ENCODE data around the gene KRTAP29-1. TPM values are rescaled to one million over a fixed set of nuclear protein-coding genes. Genes with fewer than 3 reads are reported as not detected.
"Not testable (repeated sequence)": the region's sequence is repeated elsewhere in the genome, so short reads cannot be mapped to it uniquely, and the experiment has no call there.

Gene KRTAP29-1
- polyA plus RNA-seq: not detected

GRCh38 chr17:41301916-41302901, at the start of gene KRTAP29-1:
TSS of gene KRTAP29-1 (minus strand) at chr17:41302851. CDS start at chr17:41302851, 0 bp downstream.
- DNase-seq: no peak
- Mint-ChIP-seq H3K9me3 (peaks cover 0 to 3% (median 0%) of the 10 kb centered on the region in 6 donors), H3K4me1 (peaks cover 8 to 9% of the 10 kb centered on the region in 2 donors), H3K36me3 (no peaks in the 10 kb centered on the region), H3K27me3 (ENCODE audit: low read depth in 3 of 3) (peaks cover 4 to 7% (median 4%) of the 10 kb centered on the region in 3 donors), H3K27ac (peak within 1 kb of the TSS in 2 of 6 donors; percentile 25 to 55), H3K4me3 (no peak within 1 kb of the TSS)

GRCh38 chr17:41351177-41351576, 48.5 kb upstream of the KRTAP29-1 start:
- Mint-ChIP-seq H3K4me3 (no peak overlapping the region), H3K9me3 (peaks cover 0 to 4% (median 0%) of the 10 kb centered on the region in 6 donors), H3K27me3 (ENCODE audit: low read depth in 3 of 3) (peaks cover 5 to 11% (median 7%) of the 10 kb centered on the region in 3 donors), H3K27ac (no peak overlapping the region), H3K36me3 (no peaks in the 10 kb centered on the region), H3K4me1 (no peaks in the 10 kb centered on the region)
- DNase-seq: no peak

GRCh38 chr17:41350381-41350878, 47.8 kb upstream of the KRTAP29-1 start, which contains the start of gene KRT33A:
TSS of gene KRT33A (minus strand) at chr17:41350828. CDS start at chr17:41350767, 61 bp downstream.
- not testable (repeated sequence) for H3K36me3 Mint-ChIP-seq; H3K27me3 Mint-ChIP-seq (ENCODE audit: low read depth in 3 of 3); DNase-seq; H3K4me3 Mint-ChIP-seq; H3K9me3 Mint-ChIP-seq; H3K27ac Mint-ChIP-seq; H3K4me1 Mint-ChIP-seq

GRCh38 chr17:41347869-41348760, 45.5 kb upstream of the KRTAP29-1 start:
- H3K36me3 Mint-ChIP-seq: peaks cover 0 to 5% (median 3%) of the 10 kb centered on the region in 3 donors
- no peaks in the 10 kb centered on the region for H3K4me1 Mint-ChIP-seq
- peaks cover 2 to 6% (median 3%) of the 10 kb centered on the region in 6 donors for H3K9me3 Mint-ChIP-seq
- peaks cover 6 to 8% (median 6%) of the 10 kb centered on the region in 3 donors for H3K27me3 Mint-ChIP-seq (ENCODE audit: low read depth in 3 of 3)
- H3K27ac Mint-ChIP-seq: no peak overlapping the region
- no peak overlapping the region for H3K4me3 Mint-ChIP-seq
- no peak for DNase-seq

DNA sequence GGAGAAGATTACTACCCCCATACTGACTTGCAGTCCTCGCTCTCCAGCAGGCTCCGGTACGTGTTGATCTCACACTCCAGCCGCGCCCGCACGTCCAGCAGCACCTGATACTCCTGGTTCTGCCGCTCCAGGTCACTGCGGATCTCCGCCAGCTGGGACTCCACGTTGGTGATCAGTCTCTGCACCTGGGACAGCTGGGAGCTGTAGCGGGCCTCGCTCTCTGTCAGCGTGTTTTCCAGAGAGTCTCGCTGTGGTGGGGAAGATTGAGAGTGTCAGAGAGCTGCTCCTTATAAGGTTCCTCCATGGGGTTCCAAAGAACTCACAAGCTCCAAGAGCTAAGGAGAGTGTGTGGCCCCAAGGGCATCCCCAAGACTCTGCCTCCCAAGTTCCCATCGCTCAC, 43.8 kb upstream of the KRTAP29-1 start:
- not testable (repeated sequence) for H3K4me1 Mint-ChIP-seq; H3K27ac Mint-ChIP-seq; H3K36me3 Mint-ChIP-seq; DNase-seq; H3K4me3 Mint-ChIP-seq; H3K27me3 Mint-ChIP-seq (ENCODE audit: low read depth in 3 of 3)
- peaks cover 2 to 21% (median 12%) of the 10 kb centered on the region in 6 donors for H3K9me3 Mint-ChIP-seq

DNA sequence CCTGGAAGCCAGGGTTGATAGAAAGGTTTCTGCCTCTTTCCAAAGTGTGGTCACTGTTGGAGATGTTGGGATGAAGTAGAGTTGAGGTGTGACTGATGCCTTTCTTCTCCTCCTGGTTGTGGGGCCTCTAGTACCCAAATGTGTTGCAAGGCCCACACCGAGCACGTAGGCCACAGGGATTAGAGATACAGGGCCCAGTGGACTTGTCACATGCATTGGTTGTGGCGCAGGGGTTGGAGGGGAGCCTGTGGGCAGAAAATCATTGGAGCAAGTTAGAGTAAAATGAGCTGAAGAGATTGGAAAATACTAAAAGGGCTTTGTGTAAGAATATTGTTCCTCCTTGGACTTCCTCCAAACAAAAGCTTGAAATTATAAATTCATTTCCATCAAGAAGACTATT, 43.3 kb upstream of the KRTAP29-1 start:
- peaks cover 11 to 12% of the 10 kb centered on the region in 2 donors for H3K4me1 Mint-ChIP-seq
- DNase-seq: no peak

DNA sequence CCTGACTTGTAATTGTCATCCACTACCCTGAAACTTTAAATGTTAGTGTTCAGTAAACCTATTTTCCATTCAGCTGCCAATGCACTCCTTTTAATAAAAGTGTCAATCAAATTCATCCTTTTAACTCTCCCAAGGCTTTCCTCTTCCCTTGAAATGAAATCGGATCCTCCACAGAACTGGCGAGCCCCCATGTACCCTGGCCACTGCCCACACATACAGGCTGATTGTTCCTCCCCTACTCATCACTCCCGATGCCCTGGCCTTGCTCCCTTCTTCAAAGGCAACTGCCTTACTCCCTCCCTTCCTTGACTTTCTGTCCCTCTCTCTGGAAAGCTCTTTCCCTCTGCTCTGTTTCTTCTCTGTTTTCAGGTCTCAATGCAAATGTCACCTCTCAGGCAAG, 40.4 kb upstream of the KRTAP29-1 start:
- peaks cover 38 to 42% of the 10 kb centered on the region in 2 donors for H3K4me1 Mint-ChIP-seq
- peaks cover 3 to 8% (median 7%) of the 10 kb centered on the region in 3 donors for H3K27me3 Mint-ChIP-seq (ENCODE audit: low read depth in 3 of 3)
- peak overlapping the region in 2 of 6 donors; percentile 14 to 26 for H3K27ac Mint-ChIP-seq
- H3K36me3 Mint-ChIP-seq: peaks cover 0 to 8% (median 7%) of the 10 kb centered on the region in 3 donors
- H3K9me3 Mint-ChIP-seq: peaks cover 2 to 22% (median 12%) of the 10 kb centered on the region in 6 donors
- H3K4me3 Mint-ChIP-seq: no peak overlapping the region
- no peak for DNase-seq

More for the DNA sequence above, 43.3 kb upstream of the KRTAP29-1 start:
- Mint-ChIP-seq H3K36me3 (peaks cover 0 to 8% (median 7%) of the 10 kb centered on the region in 3 donors), H3K27ac (no peak overlapping the region), H3K4me3 (no peak overlapping the region), H3K9me3 (peaks cover 2 to 22% (median 13%) of the 10 kb centered on the region in 6 donors), H3K27me3 (ENCODE audit: low read depth in 3 of 3) (peaks cover 0 to 7% (median 6%) of the 10 kb centered on the region in 3 donors)

- Mint-ChIP-seq H3K27ac (peak overlapping the region; percentile 37 to 81 (median 56)), H3K4me1 (peaks cover 38 to 42% of the 10 kb centered on the region in 2 donors), H3K9me3 (peaks cover 2 to 22% (median 12%) of the 10 kb centered on the region in 6 donors), H3K27me3 (ENCODE audit: low read depth in 3 of 3) (peaks cover 4 to 8% (median 5%) of the 10 kb centered on the region in 3 donors), H3K36me3 (peaks cover 0 to 8% (median 7%) of the 10 kb centered on the region in 3 donors), H3K4me3 (peak overlapping the region; percentile 31 to 61 (median 54))
- peak; percentile 54 to 68 (median 67) for DNase-seq
These were observed 38.5 kb upstream of the KRTAP29-1 start for GRCh38 chr17:41340934-41341861.

DNA sequence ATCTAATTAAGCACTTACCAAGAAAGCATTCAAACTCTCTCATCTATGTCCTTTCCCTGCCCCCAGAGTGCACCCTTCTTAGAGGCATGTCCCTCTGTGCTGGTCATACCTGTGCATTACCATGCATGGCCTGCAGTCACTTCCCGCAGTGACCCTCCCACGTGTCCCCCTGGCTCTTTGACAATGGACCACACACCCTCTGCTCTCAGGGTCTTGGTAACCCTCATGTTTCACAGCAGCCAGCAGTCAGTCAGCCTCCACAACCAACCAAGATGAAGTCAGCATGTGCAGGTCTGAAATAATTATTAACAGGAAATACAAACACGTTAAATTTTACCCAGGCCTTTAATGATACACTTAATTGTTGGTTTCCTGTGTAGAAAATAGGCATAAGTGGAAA, 37.8 kb upstream of the KRTAP29-1 start:
- H3K9me3 Mint-ChIP-seq: peaks cover 2 to 22% (median 12%) of the 10 kb centered on the region in 6 donors
- H3K36me3 Mint-ChIP-seq: peaks cover 0 to 8% (median 7%) of the 10 kb centered on the region in 3 donors
- peak overlapping the region in 4 of 5 donors; percentile 29 to 61 (median 54) for H3K4me3 Mint-ChIP-seq
- peak overlapping the region; percentile 37 to 81 (median 65) for H3K27ac Mint-ChIP-seq
- no peak for DNase-seq
- H3K27me3 Mint-ChIP-seq (ENCODE audit: low read depth in 3 of 3): peaks cover 5 to 8% (median 6%) of the 10 kb centered on the region in 3 donors
- H3K4me1 Mint-ChIP-seq: peaks cover 44 to 49% of the 10 kb centered on the region in 2 donors

GRCh38 chr17:41339571-41340172, 37.0 kb upstream of the KRTAP29-1 start:
- Mint-ChIP-seq H3K36me3 (peaks cover 0 to 8% (median 7%) of the 10 kb centered on the region in 3 donors), H3K4me1 (peaks cover 52 to 57% of the 10 kb centered on the region in 2 donors), H3K27ac (peak overlapping the region; percentile 20 to 79 (median 71)), H3K27me3 (ENCODE audit: low read depth in 3 of 3) (peaks cover 5 to 12% (median 7%) of the 10 kb centered on the region in 3 donors), H3K4me3 (peak overlapping the region in 4 of 5 donors; percentile 36 to 67 (median 44)), H3K9me3 (peaks cover 2 to 22% (median 12%) of the 10 kb centered on the region in 6 donors)
- no peak for DNase-seq

- Mint-ChIP-seq H3K9me3 (peaks cover 2 to 22% (median 12%) of the 10 kb centered on the region in 6 donors), H3K4me1 (peaks cover 56 to 64% of the 10 kb centered on the region in 2 donors), H3K36me3 (peaks cover 0 to 8% (median 7%) of the 10 kb centered on the region in 3 donors), H3K4me3 (peak overlapping the region in 4 of 5 donors; percentile 3 to 67 (median 39)), H3K27ac (peak overlapping the region; percentile 18 to 79 (median 71)), H3K27me3 (ENCODE audit: low read depth in 3 of 3) (peaks cover 5 to 12% (median 7%) of the 10 kb centered on the region in 3 donors)
- DNase-seq: peak; percentile 56 to 64 (median 64)
These were observed 36.4 kb upstream of the KRTAP29-1 start for GRCh38 chr17:41338961-41339485.

Data from immature natural killer cell (primary cell).